Neural cell (in vitro differentiated cells): ENCODE measurements around the gene SPINK8. TPM values are rescaled to one million over a fixed set of nuclear protein-coding genes. Genes with fewer than 3 reads are reported as not detected.

Experiments
- H2AFZ ChIP-seq: fragments of 200-600, 300-800 bp; sonication (generic), shearing (Covaris generic); 2 replicates; pipeline ENCODE4 v1.6.0; 2014; ENCODE audit warnings: low read depth, mild to moderate bottlenecking, antibody characterized with exemption, low read length, moderate library complexity
- H3F3A ChIP-seq: fragments of 200-600 bp; shearing (Covaris generic); 2 replicates; pipeline ENCODE4 v1.6.1; 2016; ENCODE audit warnings: mild to moderate bottlenecking, moderate library complexity, mixed read lengths, antibody characterized with exemption, low read length; ENCODE audit not compliant: insufficient read depth, poor library complexity, severe bottlenecking
- H3K27ac ChIP-seq: fragments of 200-600, 300-800 bp; sonication (generic), shearing (Covaris generic); 2 replicates; pipeline ENCODE4 v1.5.1; 2014; ENCODE audit warnings: mild to moderate bottlenecking, low read length, moderate library complexity
- H3K27me3 ChIP-seq: fragments of 300-800, 200-600 bp; sonication (generic), shearing (Covaris generic); 2 replicates; pipeline ENCODE4 v1.6.0; 2014; ENCODE audit warnings: mild to moderate bottlenecking, low read depth, low read length, moderate library complexity; ENCODE audit not compliant: insufficient read depth
- H3K36me3 ChIP-seq: fragments of 300-800, 200-600 bp; sonication (generic), shearing (Covaris generic); 2 replicates; pipeline ENCODE4 v1.5.1; 2014; ENCODE audit warnings: mild to moderate bottlenecking, antibody characterized with exemption, low read length, moderate library complexity; ENCODE audit not compliant: insufficient read depth
- H3K4me2 ChIP-seq: fragments of 300-800, 200-600 bp; sonication (generic), shearing (Covaris generic); 2 replicates; pipeline ENCODE4 v1.6.0; 2014; ENCODE audit warnings: mild to moderate bottlenecking, low read length
- H3K4me3 ChIP-seq: fragments of 300-800, 200-600 bp; sonication (generic), shearing (Covaris generic); 2 replicates; pipeline ENCODE4 v1.5.1; 2014; ENCODE audit warnings: mild to moderate bottlenecking, low read length, moderate library complexity
- H3K79me2 ChIP-seq: fragments of 200-600 bp; shearing (Covaris generic); replicated peaks from 2 replicates; pipeline ENCODE4 v1.6.0; 2014; ENCODE audit warnings: mild to moderate bottlenecking, low read length, moderate library complexity; ENCODE audit not compliant: insufficient read depth
- H3K9ac ChIP-seq: fragments of 300-800, 200-600 bp; sonication (generic), shearing (Covaris generic); 2 replicates; pipeline ENCODE4 v1.6.1; 2016; ENCODE audit warnings: mild to moderate bottlenecking, low read length, mixed read lengths
- H3K9me2 ChIP-seq: fragments of 200-600 bp; shearing (Covaris generic); 2 replicates; pipeline ENCODE4 v1.6.1; 2016; ENCODE audit warnings: mild to moderate bottlenecking, low read length, mixed read lengths; ENCODE audit not compliant: insufficient read depth
- H3K9me3 ChIP-seq: fragments of 200-600, 300-800 bp; sonication (generic), shearing (Covaris generic); 2 replicates; pipeline ENCODE4 v1.6.1; 2016; ENCODE audit warnings: mild to moderate bottlenecking, mixed run types, low read length, moderate library complexity, mixed read lengths
- H4K20me1 ChIP-seq: fragments of 200-600 bp; shearing (Covaris generic); 2 replicates; pipeline ENCODE4 v1.6.1; 2016; ENCODE audit warnings: mild to moderate bottlenecking, mixed run types; ENCODE audit not compliant: insufficient read depth
- CTCF ChIP-seq: fragments of 450-650 bp; IDR thresholded peaks from 2 replicates; pipeline ENCODE4 v1.5.1; 2014; ENCODE audit warnings: antibody characterized with exemption, mild to moderate bottlenecking, moderate library complexity; ENCODE audit not compliant: poor library complexity, severe bottlenecking
- EZH2 ChIP-seq: fragments of 200-600, 300-800 bp; shearing (Covaris generic), sonication (generic); IDR thresholded peaks from 2 replicates; pipeline ENCODE4 v1.6.1; 2014; ENCODE audit warnings: antibody characterized with exemption, low read length, borderline replicate concordance, mild to moderate bottlenecking; ENCODE audit not compliant: insufficient read depth, poor library complexity, severe bottlenecking
- MXI1 ChIP-seq: fragments of 450-650 bp; conservative IDR thresholded peaks from 2 replicates; pipeline ENCODE4 v1.6.1; 2014; ENCODE audit warnings: antibody characterized with exemption, mild to moderate bottlenecking; ENCODE audit not compliant: poor library complexity, severe bottlenecking
- POLR2AphosphoS5 ChIP-seq: IDR thresholded peaks from 2 replicates; pipeline ENCODE4 v1.6.1; 2012
- RAD21 ChIP-seq: fragments of 450-650 bp; conservative IDR thresholded peaks from 2 replicates; pipeline ENCODE4 v1.6.1; 2014; ENCODE audit warnings: antibody characterized with exemption, mild to moderate bottlenecking, moderate library complexity
- REST ChIP-seq: IDR thresholded peaks from 2 replicates; pipeline ENCODE4 v1.6.1; 2012; ENCODE audit warnings: borderline replicate concordance
- SMC3 ChIP-seq: fragments of 450-650 bp; conservative IDR thresholded peaks from 2 replicates; pipeline ENCODE4 v1.6.1; 2014; ENCODE audit warnings: antibody characterized with exemption, mild to moderate bottlenecking, moderate library complexity; ENCODE audit not compliant: poor library complexity
- TAF1 ChIP-seq: IDR thresholded peaks from 2 replicates; pipeline ENCODE4 v1.6.1; 2012; ENCODE audit warnings: low read depth
- polyA plus RNA-seq: library from polyadenylated mRNA; depleted of rRNA; stranded (reverse); fragments of >200 nt; gene quantifications from 2 replicates; pipeline ENCODE4 v1.2.3, GENCODE V29; 2014

The SPINK8 gene
- polyA plus RNA-seq, 1 donor from 2014 or later = not detected

GRCh38 chr3:48305396-48305795 is 28.1 kb downstream of the SPINK8 start:
- no peaks in the 10 kb centered on the region for H3K9me3 ChIP-seq
- H3K27me3 ChIP-seq = no peaks in the 10 kb centered on the region
- no peak overlapping the region for H3K4me2 ChIP-seq
- H3F3A ChIP-seq = no peaks in the 10 kb centered on the region
- H3K79me2 ChIP-seq = peaks cover 2% of the 10 kb centered on the region
- no peak overlapping the region for H3K27ac ChIP-seq
- no peak overlapping the region for H3K9ac ChIP-seq
- TF ChIP-seq RAD21 = no peak
- TF ChIP-seq TAF1 = no peak
- no peaks in the 10 kb centered on the region for H4K20me1 ChIP-seq
- H2AFZ ChIP-seq = no peak overlapping the region
- H3K9me2 ChIP-seq = no peaks in the 10 kb centered on the region
- no peak overlapping the region for H3K4me3 ChIP-seq
- H3K36me3 ChIP-seq = no peaks in the 10 kb centered on the region

DNA sequence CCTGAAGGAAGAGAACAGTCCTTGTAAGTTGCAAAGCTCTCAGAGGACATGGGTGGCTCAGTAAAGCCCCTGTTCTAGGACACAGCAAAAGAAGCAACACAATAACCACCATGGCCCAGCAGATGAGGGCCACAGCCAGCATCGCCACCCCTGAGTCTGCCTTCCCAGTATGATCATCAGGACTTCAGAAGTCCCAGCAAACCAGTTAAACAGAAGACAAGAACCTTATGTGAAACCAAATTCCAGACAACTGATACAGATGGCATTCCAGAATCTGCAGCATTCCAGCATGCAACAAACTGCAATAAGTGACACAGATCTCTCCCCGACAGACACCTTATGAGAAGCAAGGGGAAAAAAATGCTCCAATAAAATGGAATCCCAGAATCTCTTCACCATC is 30.4 kb downstream of the SPINK8 start:
- no peaks in the 10 kb centered on the region for H4K20me1 ChIP-seq
- H3K9ac ChIP-seq = no peak overlapping the region
- H3K27ac ChIP-seq = no peak overlapping the region
- no peak overlapping the region for H3K4me2 ChIP-seq
- no peaks in the 10 kb centered on the region for H3K36me3 ChIP-seq
- H3F3A ChIP-seq = no peaks in the 10 kb centered on the region
- H3K79me2 ChIP-seq = peaks cover 12% of the 10 kb centered on the region
- no peak overlapping the region for H2AFZ ChIP-seq
- H3K9me3 ChIP-seq = no peaks in the 10 kb centered on the region
- no peaks in the 10 kb centered on the region for H3K9me2 ChIP-seq
- no peak overlapping the region for H3K4me3 ChIP-seq
- no peaks in the 10 kb centered on the region for H3K27me3 ChIP-seq
- TF ChIP-seq MXI1 (no peak), CTCF (no peak), EZH2 (no peak), POLR2AphosphoS5 (no peak), REST (no peak), TAF1 (no peak), RAD21 (no peak)

- H3K27me3 ChIP-seq = no peaks in the 10 kb centered on the region
- peak overlapping the region; percentile 98 for H3K4me2 ChIP-seq
- no peaks in the 10 kb centered on the region for H4K20me1 ChIP-seq
- no peaks in the 10 kb centered on the region for H3K9me2 ChIP-seq
- H3F3A ChIP-seq = no peaks in the 10 kb centered on the region
- no peak for TF ChIP-seq SMC3
- no peak for TF ChIP-seq REST
- TF ChIP-seq EZH2 = no peak
- peak overlapping the region; percentile 90 for H3K9ac ChIP-seq
- H3K36me3 ChIP-seq = no peaks in the 10 kb centered on the region
- peak overlapping the region; percentile 96 for H2AFZ ChIP-seq
- peaks cover 12% of the 10 kb centered on the region for H3K79me2 ChIP-seq
- peak overlapping the region; percentile 83 for H3K27ac ChIP-seq
- no peaks in the 10 kb centered on the region for H3K9me3 ChIP-seq
- peak overlapping the region; percentile 92 for H3K4me3 ChIP-seq
Observed at GRCh38 chr3:48301800-48302166, 31.7 kb downstream of the SPINK8 start.
